Testis (tissue), 3 donors: ENCODE data around the gene GRIA3. TPM values are rescaled to one million over a fixed set of nuclear protein-coding genes. Genes with fewer than 3 reads are reported as not detected.
A peak's percentile ranks its signal among the peaks of the same experiment; 100 is the strongest.

Experiments used
- DNase-seq: peaks from one replicate; pipeline ENCODE4 v3.0.0-alpha.2; 2019
- H3K27ac ChIP-seq, 2 donors: fragments of 200-600 bp; sonication (generic); one replicate each; pipeline ENCODE4 v1.5.1; 2019
- H3K27me3 ChIP-seq: fragments of 200-600 bp; sonication (generic); one replicate; pipeline ENCODE4 v1.5.1; 2019
- H3K36me3 ChIP-seq: fragments of 200-600 bp; sonication (generic); one replicate; pipeline ENCODE4 v1.5.1; 2017; ENCODE audit warnings: low read depth; ENCODE audit errors: missing control alignments
- H3K4me1 ChIP-seq: fragments of 200-600 bp; sonication (generic); one replicate; pipeline ENCODE4 v1.5.1; 2019
- H3K4me3 ChIP-seq, 2 donors: fragments of 200-600 bp; sonication (generic); one replicate each; pipeline ENCODE4 v1.5.1; 2017 to 2019
- H3K9me3 ChIP-seq: fragments of 200-600 bp; sonication (generic); one replicate; pipeline ENCODE4 v1.5.1; 2017
- POLR2A ChIP-seq: fragments of 450-650 bp; IDR thresholded peaks from one replicate; pipeline ENCODE4 v1.6.1; 2017; ENCODE audit warnings: antibody characterized with exemption, mild to moderate bottlenecking, moderate library complexity
- WGBS, 2 donors: methylation state at CpG; one replicate each; pipeline ENCODE4 v1.1.5; 2018; 5-methylcytosine and 5-hydroxymethylcytosine counted together
- intact Hi-C: fragments of 100-400 bp; cut with DNase I; formaldehyde crosslinking; loops from one replicate; pipeline ENCODE4 v1.15.1; 2023; ENCODE audit warnings: low total_unique reads
- polyA plus RNA-seq: library from polyadenylated mRNA; stranded (reverse); fragments of 350-450 nt; fragmentation: Illumina TruSeq; extraction: RNeasy Lipid Tissue Mini Kit (QIAGEN cat#74804); gene quantifications from one replicate; pipeline ENCODE4 v1.2.3, GENCODE V29; 2014; ENCODE audit warnings: low read depth, low replicate concordance; ENCODE audit not compliant: insufficient read depth
- total RNA-seq, 2 donors: library from RNA; depleted of rRNA; stranded (reverse); fragments of >200 nt; gene quantifications; one replicate each; pipeline ENCODE4 v1.2.3, GENCODE V29; 2016
- TF ChIP-seq, protein P1 (sequence below), 3 experiments: fragments of 450-650 bp in 2 of 3; fragments of 200-600 bp in 1 of 3; sonication (generic) in 1 of 3; IDR thresholded peaks; one replicate each; pipeline ENCODE4 v1.5.1; 2016 to 2019; ENCODE audit warnings: antibody characterized with exemption in 3 of 3, mild to moderate bottlenecking in 2 of 3, moderate library complexity in 1 of 3

The GRIA3 gene
- total and polyA plus RNA-seq, 3 donors from 2014 or later, result 1.2 to 2.4 (median 2.0) TPM

DNA sequence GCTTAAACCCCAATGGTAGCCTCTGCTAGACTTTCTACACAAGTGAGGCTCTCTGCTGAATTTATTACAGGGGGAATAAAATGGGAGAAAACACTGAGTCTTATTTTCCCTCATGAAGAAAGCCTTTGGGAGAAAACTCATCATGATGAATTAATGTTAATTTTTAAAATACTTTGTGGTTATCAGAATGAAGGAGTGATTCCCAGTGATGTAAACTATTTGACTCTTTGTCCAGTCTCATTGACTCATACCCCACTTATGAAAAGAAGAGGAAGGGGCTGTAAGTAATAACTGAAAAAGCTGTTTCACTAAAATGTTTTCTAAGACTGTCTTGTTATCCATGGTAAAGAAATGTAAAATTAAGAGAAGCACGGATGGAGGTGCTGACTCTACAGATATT lies 208.8 kb downstream of the GRIA3 start:
- Histone ChIP-seq H3K36me3 (no peaks in the 10 kb centered on the region), H3K27me3 (no peaks in the 10 kb centered on the region), H3K4me3 (no peak overlapping the region), H3K4me1 (no peaks in the 10 kb centered on the region), H3K9me3 (no peaks in the 10 kb centered on the region), H3K27ac (no peak overlapping the region)
- intact Hi-C loops, result no loop called here
- WGBS, 2 donors, result 88 to 90% methylated on average over 1 of the region's 1 CpG
- TF ChIP-seq, protein P1, sequence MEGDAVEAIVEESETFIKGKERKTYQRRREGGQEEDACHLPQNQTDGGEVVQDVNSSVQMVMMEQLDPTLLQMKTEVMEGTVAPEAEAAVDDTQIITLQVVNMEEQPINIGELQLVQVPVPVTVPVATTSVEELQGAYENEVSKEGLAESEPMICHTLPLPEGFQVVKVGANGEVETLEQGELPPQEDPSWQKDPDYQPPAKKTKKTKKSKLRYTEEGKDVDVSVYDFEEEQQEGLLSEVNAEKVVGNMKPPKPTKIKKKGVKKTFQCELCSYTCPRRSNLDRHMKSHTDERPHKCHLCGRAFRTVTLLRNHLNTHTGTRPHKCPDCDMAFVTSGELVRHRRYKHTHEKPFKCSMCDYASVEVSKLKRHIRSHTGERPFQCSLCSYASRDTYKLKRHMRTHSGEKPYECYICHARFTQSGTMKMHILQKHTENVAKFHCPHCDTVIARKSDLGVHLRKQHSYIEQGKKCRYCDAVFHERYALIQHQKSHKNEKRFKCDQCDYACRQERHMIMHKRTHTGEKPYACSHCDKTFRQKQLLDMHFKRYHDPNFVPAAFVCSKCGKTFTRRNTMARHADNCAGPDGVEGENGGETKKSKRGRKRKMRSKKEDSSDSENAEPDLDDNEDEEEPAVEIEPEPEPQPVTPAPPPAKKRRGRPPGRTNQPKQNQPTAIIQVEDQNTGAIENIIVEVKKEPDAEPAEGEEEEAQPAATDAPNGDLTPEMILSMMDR (IDR thresholded peaks at IDR 0.05), result no peak
- TF ChIP-seq POLR2A, result no peak
- DNase-seq, result no peak

DNA sequence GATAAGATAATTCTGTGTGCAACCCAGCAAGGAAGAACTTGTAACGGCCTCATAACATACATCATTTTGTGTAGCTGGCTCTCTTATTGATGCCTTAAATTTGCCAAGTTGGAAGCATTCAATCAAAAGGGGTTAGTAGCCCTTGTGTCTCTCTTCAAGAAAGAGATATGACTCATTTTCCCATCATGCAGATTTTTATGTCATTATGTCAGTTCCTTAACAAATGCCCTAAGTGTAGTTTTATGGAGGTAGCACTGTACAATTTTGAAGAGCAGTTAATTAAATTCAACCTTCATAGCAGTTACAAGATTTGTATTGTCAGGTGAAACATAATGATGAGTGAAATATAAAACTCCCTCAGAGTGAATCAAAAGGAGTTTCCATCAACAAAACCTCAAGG lies 215.6 kb downstream of the GRIA3 start:
- H3K36me3 ChIP-seq, result no peaks in the 10 kb centered on the region
- H3K9me3 ChIP-seq, result no peaks in the 10 kb centered on the region
- no peak for DNase-seq
- WGBS, 2 donors, result 67 to 93% methylated on average over 1 of the region's 1 CpG
- intact Hi-C loops, result no loop called here
- no peak overlapping the region for H3K4me3 ChIP-seq
- no peaks in the 10 kb centered on the region for H3K27me3 ChIP-seq
- no peaks in the 10 kb centered on the region for H3K4me1 ChIP-seq
- TF ChIP-seq, protein P1 (IDR thresholded peaks at IDR 0.05), result no peak
- no peak for TF ChIP-seq POLR2A
- H3K27ac ChIP-seq, result no peak overlapping the region

DNA sequence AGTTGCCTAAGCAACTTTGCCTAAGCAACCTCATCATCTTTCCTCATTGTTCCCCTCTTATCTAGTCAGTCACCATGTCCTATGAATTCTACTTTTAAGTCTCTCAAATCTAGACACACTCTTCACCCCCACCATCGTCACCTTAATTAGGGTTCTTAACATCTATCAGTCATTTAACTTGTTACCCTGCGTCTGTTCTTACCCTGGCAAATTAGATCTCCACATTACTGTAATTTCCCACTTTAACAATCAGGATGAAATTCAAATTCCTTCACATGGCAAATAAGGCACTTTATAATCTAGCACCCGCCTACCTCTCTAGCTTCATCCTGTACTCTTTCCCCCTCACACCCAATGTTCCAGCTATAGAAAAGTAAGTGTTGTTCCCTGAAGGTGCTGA lies 221.2 kb downstream of the GRIA3 start:
- H3K4me3 ChIP-seq, result no peak overlapping the region
- no peaks in the 10 kb centered on the region for H3K36me3 ChIP-seq
- H3K9me3 ChIP-seq, result no peaks in the 10 kb centered on the region
- 81 to 82% methylated on average over 3 of the region's 3 CpGs for WGBS, 2 donors
- DNase-seq, result no peak
- H3K27ac ChIP-seq, result no peak overlapping the region
- H3K4me1 ChIP-seq, result no peaks in the 10 kb centered on the region
- intact Hi-C loops, result no loop called here
- TF ChIP-seq, protein P1 (IDR thresholded peaks at IDR 0.05), result no peak
- no peak for TF ChIP-seq POLR2A
- no peaks in the 10 kb centered on the region for H3K27me3 ChIP-seq

DNA sequence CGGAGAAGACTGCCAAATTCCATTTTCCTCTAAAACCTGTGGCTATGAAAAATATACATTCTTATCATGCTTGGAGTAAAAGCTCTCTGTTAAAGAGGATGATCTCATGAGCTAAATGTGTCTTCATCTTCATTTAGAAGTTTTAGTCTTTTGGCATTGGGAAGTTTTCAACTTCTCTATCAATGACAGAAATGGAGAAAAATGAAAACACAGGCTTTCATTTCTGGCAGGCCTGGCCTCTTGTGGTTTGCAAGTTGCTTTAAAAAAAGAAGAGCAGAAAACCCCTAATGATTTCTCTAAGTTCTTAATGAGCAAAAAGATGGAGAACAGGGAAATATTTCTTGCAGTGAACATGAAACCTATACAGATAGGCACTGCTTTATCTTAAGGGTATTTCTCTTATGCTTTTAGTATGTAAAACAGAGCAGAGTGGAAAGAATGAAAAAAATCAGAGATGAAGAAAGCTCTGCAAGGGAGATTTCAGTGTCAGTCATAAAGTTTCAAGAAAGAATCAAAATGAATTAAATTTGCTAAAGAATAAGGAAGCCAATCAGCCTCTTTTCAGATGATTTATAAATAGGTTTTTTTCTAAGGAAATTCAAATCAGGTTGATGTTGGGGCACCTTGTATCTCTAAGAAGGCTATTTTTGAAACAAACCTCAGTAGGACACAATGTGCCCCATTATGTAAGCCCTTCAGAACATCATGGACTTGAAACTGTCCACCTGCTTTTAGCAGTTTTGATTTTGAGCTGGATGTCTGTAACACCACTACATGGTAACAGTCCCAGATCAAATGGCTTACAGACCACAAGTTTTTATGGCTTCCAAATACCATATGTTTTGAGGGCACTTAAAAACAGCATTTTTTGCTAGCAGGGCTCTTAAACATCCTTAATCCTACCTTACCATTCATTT lies 225.0 kb downstream of the GRIA3 start:
- DNase-seq, result no peak
- intact Hi-C loops, result no loop called here
- TF ChIP-seq POLR2A, result no peak
- TF ChIP-seq, protein P1 (IDR thresholded peaks at IDR 0.05), result no peak
- Histone ChIP-seq H3K27ac (no peak overlapping the region), H3K27me3 (no peaks in the 10 kb centered on the region), H3K9me3 (no peaks in the 10 kb centered on the region), H3K36me3 (no peaks in the 10 kb centered on the region), H3K4me3 (no peak overlapping the region), H3K4me1 (no peaks in the 10 kb centered on the region)
- WGBS, 2 donors, result 11 to 55% methylated on average over 1 of the region's 1 CpG

DNA sequence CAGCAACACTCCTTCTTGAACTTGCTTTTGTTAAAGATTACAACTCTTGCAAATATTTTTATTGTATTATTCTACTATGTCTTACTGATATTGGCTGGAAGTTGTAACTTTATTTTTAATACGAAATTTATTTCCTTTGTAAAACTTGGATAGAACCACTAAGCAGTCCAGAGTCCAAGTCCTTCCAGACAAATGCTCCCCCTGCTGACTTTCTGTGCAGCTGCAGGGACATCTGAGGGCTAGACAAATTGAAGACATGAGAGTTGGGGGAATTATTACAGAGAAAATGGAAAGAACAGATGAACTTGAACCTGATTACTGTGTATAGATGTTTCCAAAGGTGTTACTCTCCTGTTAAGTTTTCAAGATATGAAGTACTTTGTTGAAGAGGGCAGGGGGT lies 238.8 kb downstream of the GRIA3 start:
- DNase-seq, result peak; percentile 16
- H3K4me1 ChIP-seq, result no peaks in the 10 kb centered on the region
- no peaks in the 10 kb centered on the region for H3K9me3 ChIP-seq
- WGBS, 2 donors, result 21 to 35% methylated on average over 1 of the region's 1 CpG
- H3K4me3 ChIP-seq, result no peak overlapping the region
- no peaks in the 10 kb centered on the region for H3K27me3 ChIP-seq
- no peak for TF ChIP-seq POLR2A
- TF ChIP-seq, protein P1 (IDR thresholded peaks at IDR 0.05), result peak in 2 of 3 experiments; percentile 34 to 40
- no peaks in the 10 kb centered on the region for H3K36me3 ChIP-seq
- intact Hi-C loops, result no loop called here
- no peak overlapping the region for H3K27ac ChIP-seq
